B cell (primary cell): ENCODE data around the gene AVEN. TPM values are rescaled to one million over a fixed set of nuclear protein-coding genes. Genes with fewer than 3 reads are reported as not detected.

Experiments used
- ATAC-seq: fragments of 200-7000 bp; cut with Tn5 transposase; one replicate; pipeline ENCODE4 v1.10.0; 2021; ENCODE audit warnings: low read depth, mild to moderate bottlenecking, moderate number of reproducible peaks, moderate library complexity
- CTCF ChIA-PET: fragments of 350-600 bp; sonication (Branson Sonifier 250); formaldehyde crosslinking; loops from one replicate; lab custom pipeline; 2021; ENCODE audit warnings: antibody characterized with exemption, inconsistent platforms; lab: Charles Lee
- POLR2A ChIA-PET: fragments of 350-600 bp; sonication (Branson Sonifier 250); formaldehyde crosslinking; loops from one replicate; lab custom pipeline; 2021; ENCODE audit warnings: antibody characterized with exemption; lab: Charles Lee
- DNase-seq: peaks from one replicate; pipeline ENCODE4 v3.0.0; 2013
- H2AFZ ChIP-seq: 2 replicates; pipeline ENCODE4 v1.6.1; 2012; ENCODE audit warnings: mild to moderate bottlenecking, low read depth, low read length; ENCODE audit not compliant: insufficient read depth, poor library complexity, severe bottlenecking
- H3K27ac ChIP-seq, 2 donors: 1 replicate in 1 of 2; 2 replicates in 1 of 2; pipeline ENCODE4 v1.5.1; 2012 to 2013; ENCODE audit warnings: low read length in 2 of 2, mild to moderate bottlenecking in 2 of 2, moderate library complexity in 1 of 2
- H3K27me3 ChIP-seq, 4 experiments: fragments of 200-600 bp in 1 of 4; sonication (generic) in 1 of 4; replicated peaks in 1 of 4; 1 replicate in 2 of 4; 2 replicates in 2 of 4; pipeline versions ENCODE4 v1.6.1 to v1.7.0; 2013 to 2016; ENCODE audit warnings: low read length in 3 of 4, mild to moderate bottlenecking in 2 of 4, mixed read lengths in 1 of 4, moderate library complexity in 1 of 4; ENCODE audit not compliant: insufficient read depth in 4 of 4, control insufficient read depth in 3 of 4; ENCODE audit errors: control extremely low read depth in 1 of 4
- H3K36me3 ChIP-seq, 2 experiments: replicated peaks in 1 of 2; 1 replicate in 1 of 2; 2 replicates in 1 of 2; pipeline versions ENCODE4 v1.6.1 to v1.7.1; 2013; ENCODE audit warnings: low read length in 1 of 2; ENCODE audit not compliant: insufficient read depth in 2 of 2, control insufficient read depth in 1 of 2; ENCODE audit errors: control extremely low read depth in 1 of 2, extremely low read depth in 1 of 2
- H3K4me1 ChIP-seq, 2 donors: fragments of 200-600 bp in 1 of 2; sonication (generic) in 1 of 2; 1 replicate in 1 of 2; 2 replicates in 1 of 2; pipeline versions ENCODE4 v1.5.1 to v1.6.1; 2013 to 2017; ENCODE audit warnings: low read length in 2 of 2; ENCODE audit not compliant: control insufficient read depth in 2 of 2, insufficient read depth in 2 of 2
- H3K4me2 ChIP-seq: replicated peaks from 2 replicates; pipeline ENCODE3; 2012; ENCODE audit warnings: mild to moderate bottlenecking, low read depth, low read length; ENCODE audit not compliant: poor library complexity, severe bottlenecking
- H3K4me3 ChIP-seq, 5 experiments: fragments of 200-600 bp in 1 of 5; sonication (generic) in 1 of 5; 1 replicate in 3 of 5; 2 replicates in 2 of 5; pipeline versions ENCODE4 v1.5.1 to v1.7.0; 2011 to 2016; ENCODE audit warnings: low read length in 4 of 5, mild to moderate bottlenecking in 4 of 5, low read depth in 2 of 5, control low read depth in 1 of 5, moderate library complexity in 1 of 5; ENCODE audit not compliant: insufficient read depth in 1 of 5; ENCODE audit errors: control extremely low read depth in 1 of 5, extremely low read depth in 1 of 5
- H3K79me2 ChIP-seq: fragments of 200-600 bp; sonication (generic); one replicate; pipeline ENCODE4 v1.6.0; 2016; ENCODE audit warnings: low read length; ENCODE audit not compliant: control insufficient read depth, insufficient read depth
- H3K9ac ChIP-seq: fragments of 200-600 bp; sonication (generic); 2 replicates; pipeline ENCODE4 v1.6.1; 2017; ENCODE audit warnings: mild to moderate bottlenecking, low read length, moderate library complexity
- H3K9me3 ChIP-seq, 3 donors: one replicate each; pipeline versions ENCODE4 v1.6.1 to v1.7.1; 2013; ENCODE audit warnings: low read length in 2 of 3; ENCODE audit not compliant: control insufficient read depth in 2 of 3, insufficient read depth in 1 of 3; ENCODE audit errors: control extremely low read depth in 1 of 3
- H4K20me1 ChIP-seq: 2 replicates; pipeline ENCODE4 v1.6.0; 2012; ENCODE audit warnings: mild to moderate bottlenecking, low read length; ENCODE audit not compliant: insufficient read depth, control insufficient read depth, poor library complexity, severe bottlenecking
- H3K27ac Mint-ChIP-seq: one replicate; pipeline ENCODE4 v1.8.0; 2021; ENCODE audit warnings: mixed read lengths
- H3K27me3 Mint-ChIP-seq: one replicate; pipeline ENCODE4 v1.8.0; 2021; ENCODE audit warnings: mixed read lengths
- H3K4me1 Mint-ChIP-seq: one replicate; pipeline ENCODE4 v1.8.0; 2021; ENCODE audit warnings: mixed read lengths
- H3K4me3 Mint-ChIP-seq: one replicate; pipeline ENCODE4 v1.8.0; 2021; ENCODE audit warnings: mixed read lengths
- H3K9me3 Mint-ChIP-seq: one replicate; pipeline ENCODE4 v1.8.0; 2022; ENCODE audit warnings: mixed read lengths; ENCODE audit not compliant: insufficient read depth
- CTCF ChIP-seq: fragments of 200-600 bp; IDR thresholded peaks from one replicate; pipeline ENCODE4 v1.8.0; 2022; ENCODE audit warnings: antibody characterized with exemption, mild to moderate bottlenecking
- EZH2 ChIP-seq: IDR thresholded peaks from 2 replicates; pipeline ENCODE4 v1.6.1; 2012; ENCODE audit warnings: borderline replicate concordance, low read depth, mild to moderate bottlenecking, moderate library complexity, low read length; ENCODE audit not compliant: insufficient read depth, poor library complexity, severe bottlenecking
- WGBS: methylation state at CpG from one replicate; pipeline ENCODE4 v1.1.5; 2013; ENCODE audit warnings: missing lambda C conversion rate; ENCODE audit not compliant: insufficient coverage; 5-methylcytosine and 5-hydroxymethylcytosine counted together
- intact Hi-C: fragments of 100-400 bp; cut with micrococcal nuclease; formaldehyde crosslinking; loops from one replicate; pipeline ENCODE4 v1.10.0; 2022
- polyA plus RNA-seq: library from polyadenylated mRNA; depleted of rRNA; stranded (reverse); fragments of >200 nt; gene quantifications from 2 replicates; pipeline ENCODE4 v1.2.3, GENCODE V29; 2012
- total RNA-seq, 2 donors: library from RNA; stranded (reverse); fragments of 120-200 nt in 1 of 2; gene quantifications; 1 replicate in 1 of 2; 2 replicates in 1 of 2; pipeline versions ENCODE4 v1.2.3 to v1.2.4, GENCODE V29; 2013 to 2022

Gene AVEN
- total and polyA plus RNA-seq, 2 donors (not counting 1 experiment from before 2014, with no cell fraction given) = 1.8 to 8.2 TPM

GRCh38 chr15:34043813-34044212, 4.8 kb upstream of the AVEN start:
- H3K4me1 ChIP-seq = peaks cover 10 to 11% of the 10 kb centered on the region in 2 donors
- no peaks in the 10 kb centered on the region for H3K79me2 ChIP-seq
- TF ChIP-seq EZH2 (no peak), CTCF (no peak)
- Mint-ChIP-seq H3K4me1 (peaks cover 12% of the 10 kb centered on the region), H3K27me3 (no peaks in the 10 kb centered on the region), H3K4me3 (no peak overlapping the region), H3K27ac (no peak overlapping the region), H3K9me3 (no peaks in the 10 kb centered on the region)
- no peak overlapping the region for H3K4me2 ChIP-seq
- ChIA-PET POLR2A (no interaction called here), CTCF (interaction anchor here (0.7 to 0.8 kb wide), 2 partner anchors 8 to 19 kb away, joined by 3 read pairs; no protein-coding TSS in a partner anchor)
- H3K36me3 ChIP-seq = no peaks in the 10 kb centered on the region
- DNase-seq (no peak), ATAC-seq (no peak)
- H4K20me1 ChIP-seq = no peaks in the 10 kb centered on the region
- H2AFZ ChIP-seq = no peak overlapping the region
- H3K9me3 ChIP-seq = peaks cover 0 to 12% (median 0%) of the 10 kb centered on the region in 3 donors
- H3K27ac ChIP-seq = no peak overlapping the region
- intact Hi-C loops = loop anchor here (5.0 kb wide), 1 partner anchor 48 kb away; no protein-coding TSS in a partner anchor
- no peak overlapping the region for H3K4me3 ChIP-seq
- no peaks in the 10 kb centered on the region for H3K27me3 ChIP-seq
- 88% methylated on average over 2 of the region's 2 CpGs for WGBS
- no peak overlapping the region for H3K9ac ChIP-seq

GRCh38 chr15:34043391-34043790, 4.4 kb upstream of the AVEN start:
- Histone ChIP-seq H3K4me1 (peaks cover 10 to 11% of the 10 kb centered on the region in 2 donors), H3K9ac (no peak overlapping the region), H2AFZ (no peak overlapping the region), H3K9me3 (peaks cover 0 to 8% (median 0%) of the 10 kb centered on the region in 3 donors), H4K20me1 (no peaks in the 10 kb centered on the region), H3K27me3 (no peaks in the 10 kb centered on the region), H3K36me3 (no peaks in the 10 kb centered on the region), H3K4me3 (no peak overlapping the region), H3K79me2 (no peaks in the 10 kb centered on the region), H3K27ac (no peak overlapping the region), H3K4me2 (no peak overlapping the region)
- H3K9me3 Mint-ChIP-seq = no peaks in the 10 kb centered on the region
- no peak overlapping the region for H3K27ac Mint-ChIP-seq
- ATAC-seq = no peak
- H3K4me1 Mint-ChIP-seq = peaks cover 12% of the 10 kb centered on the region
- ChIA-PET CTCF (interaction anchor here (0.7 to 0.8 kb wide), 2 partner anchors 8 to 19 kb away, joined by 3 read pairs; no protein-coding TSS in a partner anchor), POLR2A (no interaction called here)
- TF ChIP-seq EZH2 (no peak), CTCF (no peak)
- H3K27me3 Mint-ChIP-seq = no peaks in the 10 kb centered on the region
- no CpG with 5 or more reads among the region's 1 CpG for WGBS
- DNase-seq = no peak
- intact Hi-C loops = loop anchor here (5.0 kb wide), 1 partner anchor 49 kb away; no protein-coding TSS in a partner anchor
- no peak overlapping the region for H3K4me3 Mint-ChIP-seq
